Epithelial cell of esophagus (primary cell): ENCODE data around the gene DET1.

ENCODE experiments used
- DNase-seq: peaks from one replicate; pipeline ENCODE4 v3.0.0; 2010; ENCODE audit warnings: low read depth
- H3K4me3 ChIP-seq: 2 replicates; pipeline ENCODE4 v1.5.1; 2011; ENCODE audit warnings: mild to moderate bottlenecking, low read length, control low read depth
- CTCF ChIP-seq: IDR thresholded peaks from 2 replicates; pipeline ENCODE4 v1.5.1; 2011; ENCODE audit warnings: low read depth, mild to moderate bottlenecking, low read length, control low read depth, inconsistent platforms; ENCODE audit not compliant: insufficient read depth; ENCODE audit errors: missing control alignments

Gene DET1

GRCh38 chr15:88546248-88547129, at the start of gene DET1:
Gene DET1, minus strand, starts transcription at chr15:88546681. Its CDS starts 14,976 bp downstream, at chr15:88531705.
- peak within 1 kb of the TSS; percentile 71 for H3K4me3 ChIP-seq
- peak; percentile 99 for DNase-seq
- peak; percentile 86 for TF ChIP-seq CTCF

GRCh38 chr15:88591384-88591783, 44.9 kb upstream of the DET1 start:
- no peak overlapping the region for H3K4me3 ChIP-seq
- DNase-seq = no peak
- TF ChIP-seq CTCF = no peak

- no peak for TF ChIP-seq CTCF
- no peak overlapping the region for H3K4me3 ChIP-seq
- no peak for DNase-seq
These were observed 44.3 kb upstream of the DET1 start for GRCh38 chr15:88590759-88591158.

- DNase-seq = peak; percentile 74
- H3K4me3 ChIP-seq = no peak overlapping the region
- TF ChIP-seq CTCF = no peak
These were observed 40.1 kb upstream of the DET1 start for GRCh38 chr15:88586401-88587162.

- no peak for DNase-seq
- no peak for TF ChIP-seq CTCF
- no peak overlapping the region for H3K4me3 ChIP-seq
These were observed 34.1 kb upstream of the DET1 start for GRCh38 chr15:88580532-88580931.

- H3K4me3 ChIP-seq = no peak overlapping the region
- no peak for DNase-seq
- no peak for TF ChIP-seq CTCF
These were observed 32.8 kb upstream of the DET1 start for GRCh38 chr15:88579322-88579721.
